Mesodermal cell (in vitro differentiated cells): Measurements from ENCODE around the gene NABP1.

Experiments used
- H3K27ac ChIP-seq: 2 replicates; pipeline ENCODE4 v1.7.0; 2013; ENCODE audit warnings: mild to moderate bottlenecking, low read depth, low read length, moderate library complexity; ENCODE audit not compliant: severe bottlenecking
- H3K36me3 ChIP-seq: 2 replicates; pipeline ENCODE4 v1.7.1; 2013; ENCODE audit warnings: mild to moderate bottlenecking, low read length, moderate library complexity; ENCODE audit not compliant: control insufficient read depth, insufficient read depth
- H3K4me1 ChIP-seq: one replicate; pipeline ENCODE4 v1.7.1; 2013; ENCODE audit warnings: mild to moderate bottlenecking, low read length; ENCODE audit not compliant: insufficient read depth, control insufficient read depth, poor library complexity, severe bottlenecking
- H3K4me3 ChIP-seq: 2 replicates; pipeline ENCODE4 v1.7.0; 2013; ENCODE audit warnings: low read length, control low read depth, mild to moderate bottlenecking; ENCODE audit not compliant: insufficient read depth, poor library complexity, severe bottlenecking; ENCODE audit errors: extremely low read depth
- H3K9me3 ChIP-seq: 2 replicates; pipeline ENCODE4 v1.7.1; 2013; ENCODE audit warnings: mild to moderate bottlenecking, low read length, moderate library complexity; ENCODE audit not compliant: control insufficient read depth
- WGBS, 2 experiments: methylation state at CpG; one replicate each; pipeline ENCODE4 v1.1.5; 2013; ENCODE audit warnings: missing lambda C conversion rate in 2 of 2; ENCODE audit not compliant: insufficient coverage in 2 of 2; 5-methylcytosine and 5-hydroxymethylcytosine counted together

The NABP1 gene

GRCh38 chr2:191649519-191649918 lies 28.4 kb upstream of the NABP1 start:
- H3K36me3 ChIP-seq: no peaks in the 10 kb centered on the region
- no peak overlapping the region for H3K27ac ChIP-seq
- peaks cover 3% of the 10 kb centered on the region for H3K9me3 ChIP-seq
- WGBS, 2 experiments: 93 to 100% methylated on average over 1 to 2 of the region's 2 CpGs
- H3K4me3 ChIP-seq: no peak overlapping the region
- peaks cover 8% of the 10 kb centered on the region for H3K4me1 ChIP-seq

DNA sequence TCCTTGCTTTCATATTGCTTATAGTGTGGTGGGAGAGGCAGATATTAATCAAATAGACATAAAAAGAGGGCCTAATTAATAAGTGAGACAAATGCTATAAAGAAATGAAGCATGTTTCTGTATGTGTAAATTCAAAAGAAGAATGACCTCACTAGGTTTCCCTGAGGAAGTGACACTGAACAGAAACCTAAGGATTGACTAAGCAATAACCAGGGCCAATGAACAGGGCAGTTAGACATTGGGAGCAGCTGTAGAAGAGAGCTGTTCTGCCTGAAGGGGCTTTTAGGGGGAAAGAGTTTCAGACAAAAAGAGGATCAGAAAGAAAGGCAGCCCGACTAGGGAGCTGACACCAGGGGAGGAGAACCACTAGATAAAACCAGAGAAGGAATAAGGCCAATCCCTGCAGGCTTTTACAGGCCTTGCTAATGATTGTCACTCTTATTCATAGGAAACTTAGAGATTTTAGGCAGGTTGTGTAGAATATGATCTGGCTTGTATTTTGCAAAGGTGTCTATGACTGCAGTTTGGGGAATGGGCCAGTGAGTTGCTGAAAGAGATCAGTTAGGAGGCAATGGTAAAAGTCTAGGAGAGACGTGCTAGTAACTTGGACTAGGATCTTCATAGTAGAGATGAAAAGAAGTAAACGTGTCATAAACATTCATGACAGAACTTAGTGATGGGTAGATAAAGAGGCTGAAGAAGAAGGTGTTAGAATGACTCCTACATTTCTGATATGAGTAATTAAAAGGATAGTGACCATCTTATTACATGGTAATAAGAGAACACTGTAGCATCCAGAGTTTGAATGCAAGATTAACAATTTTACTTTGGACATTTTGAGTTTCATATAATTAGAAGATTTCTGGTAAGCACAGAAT lies 26.8 kb upstream of the NABP1 start:
- 83 to 88% methylated on average over 3 of the region's 3 CpGs for WGBS, 2 experiments
- H3K4me1 ChIP-seq: peaks cover 8% of the 10 kb centered on the region
- H3K9me3 ChIP-seq: peaks cover 3% of the 10 kb centered on the region
- no peak overlapping the region for H3K27ac ChIP-seq
- H3K36me3 ChIP-seq: no peaks in the 10 kb centered on the region
- no peak overlapping the region for H3K4me3 ChIP-seq

GRCh38 chr2:191653667-191654391 lies 24.1 kb upstream of the NABP1 start:
- peaks cover 3% of the 10 kb centered on the region for H3K9me3 ChIP-seq
- H3K4me1 ChIP-seq: peaks cover 10% of the 10 kb centered on the region
- no peaks in the 10 kb centered on the region for H3K36me3 ChIP-seq
- 86 to 97% methylated on average over 3 to 5 of the region's 5 CpGs for WGBS, 2 experiments
- H3K4me3 ChIP-seq: no peak overlapping the region
- no peak overlapping the region for H3K27ac ChIP-seq

DNA sequence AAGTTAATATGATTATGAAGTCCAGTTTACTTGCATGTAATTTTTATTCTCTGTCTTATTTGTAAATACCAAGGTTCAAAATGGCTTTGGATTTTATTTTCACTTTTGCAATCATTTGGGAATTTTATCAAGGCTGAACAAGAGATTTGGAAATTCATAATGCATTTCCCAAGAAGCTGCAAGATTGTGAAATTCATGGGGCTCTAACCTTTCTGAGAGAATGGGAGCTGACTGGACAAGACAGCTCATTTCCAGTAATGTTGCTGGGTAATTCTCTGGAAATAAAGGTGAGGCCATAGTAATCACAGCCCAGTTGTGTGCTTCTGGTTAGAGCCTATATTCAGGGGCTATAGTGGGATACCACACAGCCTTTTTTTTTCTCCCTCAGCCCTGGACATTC lies 21.5 kb upstream of the NABP1 start:
- H3K36me3 ChIP-seq: no peaks in the 10 kb centered on the region
- H3K27ac ChIP-seq: no peak overlapping the region
- peaks cover 3% of the 10 kb centered on the region for H3K9me3 ChIP-seq
- peaks cover 5% of the 10 kb centered on the region for H3K4me1 ChIP-seq
- H3K4me3 ChIP-seq: no peak overlapping the region

DNA sequence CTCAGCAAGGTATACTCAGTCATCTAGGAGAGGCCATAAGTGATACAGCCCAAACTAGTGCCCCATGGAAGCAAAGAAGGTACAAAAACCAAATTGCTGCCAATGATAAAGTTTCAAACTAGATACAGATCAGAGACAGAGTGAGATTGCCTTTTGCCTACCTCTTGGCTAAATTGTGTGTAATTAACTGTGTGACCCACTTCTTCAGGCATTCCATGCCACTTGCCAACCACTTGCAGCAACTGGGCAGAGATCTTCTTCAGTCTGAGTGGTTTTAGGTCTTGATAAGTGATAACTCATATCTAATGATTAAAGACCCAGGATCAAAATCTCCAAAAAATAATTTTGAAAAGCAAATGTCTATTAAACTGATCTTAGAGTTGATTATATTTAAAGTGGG lies 21.1 kb upstream of the NABP1 start:
- Histone ChIP-seq H3K27ac (no peak overlapping the region), H3K4me3 (no peak overlapping the region), H3K4me1 (peaks cover 5% of the 10 kb centered on the region), H3K36me3 (no peaks in the 10 kb centered on the region), H3K9me3 (peaks cover 3% of the 10 kb centered on the region)

GRCh38 chr2:191657977-191658376 lies 20.0 kb upstream of the NABP1 start:
- Histone ChIP-seq H3K27ac (no peak overlapping the region), H3K4me1 (peaks cover 5% of the 10 kb centered on the region), H3K36me3 (no peaks in the 10 kb centered on the region), H3K4me3 (no peak overlapping the region), H3K9me3 (peaks cover 3% of the 10 kb centered on the region)

- Histone ChIP-seq H3K36me3 (no peaks in the 10 kb centered on the region), H3K4me3 (no peak overlapping the region), H3K27ac (no peak overlapping the region), H3K4me1 (peaks cover 5% of the 10 kb centered on the region), H3K9me3 (no peaks in the 10 kb centered on the region)
Observed at GRCh38 chr2:191659198-191659597, 18.7 kb upstream of the NABP1 start.

DNA sequence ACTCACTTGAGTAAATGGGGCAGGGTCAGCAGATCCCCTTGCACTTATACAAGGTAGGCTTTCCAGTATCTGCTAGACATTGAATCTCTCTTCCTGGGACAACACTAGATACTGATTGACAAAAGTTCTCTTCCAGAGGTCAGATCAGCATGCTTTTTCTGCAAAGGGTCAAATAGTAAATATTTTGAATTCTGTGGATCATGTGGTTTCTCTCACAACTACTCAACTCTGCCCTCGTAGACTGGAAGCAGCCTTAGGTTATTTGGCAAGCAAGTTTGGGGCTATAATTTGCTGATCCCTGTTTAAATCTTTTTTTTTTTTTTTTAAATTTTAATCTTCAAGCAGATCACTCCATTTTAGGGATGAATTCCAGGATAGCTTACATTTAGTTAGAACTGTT lies 17.4 kb upstream of the NABP1 start:
- Histone ChIP-seq H3K36me3 (no peaks in the 10 kb centered on the region), H3K4me3 (no peak overlapping the region), H3K4me1 (peaks cover 8% of the 10 kb centered on the region), H3K27ac (no peak overlapping the region), H3K9me3 (no peaks in the 10 kb centered on the region)
- no CpG with 5 or more reads among the region's 1 CpG for WGBS, 2 experiments

GRCh38 chr2:191661097-191661924 lies 16.6 kb upstream of the NABP1 start:
- no peak overlapping the region for H3K4me3 ChIP-seq
- no CpG with 5 or more reads among the region's 2 CpGs for WGBS, 2 experiments
- no peak overlapping the region for H3K27ac ChIP-seq
- H3K36me3 ChIP-seq: no peaks in the 10 kb centered on the region
- H3K9me3 ChIP-seq: no peaks in the 10 kb centered on the region
- H3K4me1 ChIP-seq: peaks cover 15% of the 10 kb centered on the region

DNA sequence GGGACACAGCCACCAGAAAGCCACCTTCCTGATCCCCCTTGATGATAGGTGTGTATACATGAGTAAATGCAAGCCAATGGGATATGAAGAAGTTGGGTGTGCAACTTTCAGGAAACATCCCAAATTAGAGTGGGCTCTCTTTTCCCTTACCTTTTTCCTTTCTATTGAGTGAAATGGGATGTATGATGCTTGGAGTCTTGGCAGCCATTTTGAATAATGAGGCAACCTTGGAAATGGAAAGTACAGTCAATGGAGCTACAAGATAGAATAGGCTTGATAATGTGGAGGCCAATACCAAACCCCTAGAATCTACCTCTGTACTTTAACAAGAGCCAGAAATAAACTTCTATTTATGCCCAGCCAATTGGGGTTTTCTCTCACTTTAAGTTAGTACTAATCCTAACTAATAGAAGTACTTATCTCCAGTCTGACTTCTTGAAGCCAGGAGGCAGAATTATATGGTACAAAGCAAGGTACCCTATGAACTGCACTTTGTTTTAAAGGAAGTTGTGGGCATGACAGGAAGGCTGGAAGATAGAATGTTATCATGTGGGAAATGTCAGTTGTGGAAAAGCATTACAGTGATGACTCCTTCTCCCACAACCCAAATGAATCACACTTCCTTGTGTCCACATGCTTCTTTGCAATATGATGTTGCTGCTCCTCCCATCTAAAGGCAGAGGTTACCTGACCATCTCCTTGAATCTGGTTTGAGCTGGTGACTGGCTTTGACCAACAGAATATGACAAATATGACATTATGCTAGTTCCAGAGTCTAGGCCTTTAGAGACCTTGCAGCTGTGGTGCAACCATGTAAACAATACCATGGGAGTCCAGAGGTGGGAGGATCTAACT lies 12.9 kb upstream of the NABP1 start:
- Histone ChIP-seq H3K9me3 (no peaks in the 10 kb centered on the region), H3K36me3 (no peaks in the 10 kb centered on the region), H3K4me3 (no peak overlapping the region), H3K4me1 (peaks cover 19% of the 10 kb centered on the region), H3K27ac (no peak overlapping the region)
